Activated CD8-positive, alpha-beta T cell treated with anti-CD3 and anti-CD28 coated beads for 36 hours (primary cell): ENCODE data around the gene METTL3. TPM values are rescaled to one million over a fixed set of nuclear protein-coding genes. Genes with fewer than 3 reads are reported as not detected.

Experiments
- ATAC-seq: fragments of 200-7000 bp; cut with Tn5 transposase; one replicate; pipeline ENCODE4 v1.10.0; 2021; ENCODE audit warnings: mild to moderate bottlenecking, moderate library complexity
- CTCF ChIA-PET: fragments of 350-600 bp; sonication (Branson Sonifier 250); formaldehyde crosslinking; loops from one replicate; lab custom pipeline; 2021; ENCODE audit warnings: antibody characterized with exemption; lab: Charles Lee
- POLR2A ChIA-PET: fragments of 350-600 bp; sonication (Branson Sonifier 250); formaldehyde crosslinking; loops from one replicate; lab custom pipeline; 2021; ENCODE audit warnings: antibody characterized with exemption; lab: Charles Lee
- DNase-seq: peaks from one replicate; pipeline ENCODE4 v3.0.0-alpha.2; 2020
- H3K27ac Mint-ChIP-seq: one replicate; pipeline ENCODE4 v1.8.0; 2021; ENCODE audit warnings: mild to moderate bottlenecking, mixed read lengths
- H3K27me3 Mint-ChIP-seq: one replicate; pipeline ENCODE4 v1.8.0; 2021; ENCODE audit warnings: mixed read lengths
- H3K36me3 Mint-ChIP-seq: one replicate; pipeline ENCODE4 v1.8.0; 2021; ENCODE audit warnings: low read depth, mixed read lengths
- H3K4me1 Mint-ChIP-seq: one replicate; pipeline ENCODE4 v1.8.0; 2021; ENCODE audit warnings: low read depth, mixed read lengths
- H3K4me3 Mint-ChIP-seq: one replicate; pipeline ENCODE4 v1.8.0; 2021; ENCODE audit warnings: mild to moderate bottlenecking, moderate library complexity, mixed read lengths
- H3K9me3 Mint-ChIP-seq: one replicate; pipeline ENCODE4 v1.8.0; 2021; ENCODE audit warnings: mixed read lengths
- CTCF ChIP-seq: fragments of 200-600 bp; IDR thresholded peaks from one replicate; pipeline ENCODE4 v1.8.0; 2022; ENCODE audit warnings: antibody characterized with exemption, mild to moderate bottlenecking
- intact Hi-C: fragments of 100-400 bp; cut with micrococcal nuclease; formaldehyde crosslinking; loops from one replicate; pipeline ENCODE4 v1.10.0; 2022
- total RNA-seq, 2 experiments: library from RNA; stranded (reverse); gene quantifications; one replicate each; pipeline ENCODE4 v1.2.3, GENCODE V29; 2021

METTL3 gene
- total RNA-seq, 2 experiments from 2014 or later, result 66.7 to 70.8 TPM

- no peak overlapping the region for H3K27ac Mint-ChIP-seq
- CTCF ChIA-PET, result interaction anchor here (1.4 to 6.8 kb wide), 2 partner anchors 14 to 26 kb away, joined by 5 to 41 read pairs; partner anchors contain the start of gene METTL3
Measured at GRCh38 chr14:21524575-21525490, 13.7 kb upstream of the METTL3 start.

GRCh38 chr14:21523203-21523602 lies 12.1 kb upstream of the METTL3 start:
- intact Hi-C loops, result no loop called here
- Mint-ChIP-seq H3K27me3 (no peaks in the 10 kb centered on the region), H3K4me1 (peaks cover 18% of the 10 kb centered on the region), H3K27ac (no peak overlapping the region), H3K36me3 (no peaks in the 10 kb centered on the region), H3K9me3 (no peaks in the 10 kb centered on the region), H3K4me3 (no peak overlapping the region)
- CTCF ChIA-PET, result interaction anchor here (1.2 to 2.1 kb wide), 3 partner anchors 12 to 188 kb away, joined by 4 to 7 read pairs (median 5); partner anchors contain the start of gene METTL3
- TF ChIP-seq CTCF, result no peak
- POLR2A ChIA-PET, result interaction anchor here (1.1 to 8.0 kb wide), 2 partner anchors 11 to 24 kb away, joined by 4 to 62 read pairs; partner anchors contain the start of gene METTL3
- no peak for ATAC-seq
- DNase-seq, result no peak

More at GRCh38 chr14:21524575-21525490, 13.7 kb upstream of the METTL3 start:
- intact Hi-C loops, result no loop called here
- Mint-ChIP-seq H3K36me3 (no peaks in the 10 kb centered on the region), H3K4me1 (peaks cover 21% of the 10 kb centered on the region), H3K9me3 (no peaks in the 10 kb centered on the region), H3K27me3 (no peaks in the 10 kb centered on the region), H3K4me3 (peak overlapping the region; percentile 70)
- no peak for TF ChIP-seq CTCF
- DNase-seq (no peak), ATAC-seq (no peak)
- POLR2A ChIA-PET, result interaction anchor here (2.1 to 8.0 kb wide), 2 partner anchors 13 to 26 kb away, joined by 7 to 62 read pairs; partner anchors contain the start of gene METTL3

- Mint-ChIP-seq H3K9me3 (no peaks in the 10 kb centered on the region), H3K36me3 (no peaks in the 10 kb centered on the region), H3K4me1 (peaks cover 8% of the 10 kb centered on the region), H3K27ac (no peak overlapping the region), H3K27me3 (no peaks in the 10 kb centered on the region), H3K4me3 (no peak overlapping the region)
- CTCF ChIA-PET, result interaction anchor here (1.1 to 2.1 kb wide), 2 partner anchors 23 to 36 kb away, joined by 3 to 7 read pairs; no protein-coding TSS in a partner anchor
- POLR2A ChIA-PET, result interaction anchor here (8.0 kb wide), 1 partner anchor 9 kb away, joined by 62 read pairs; the partner anchor contains the start of gene METTL3
- TF ChIP-seq CTCF, result no peak
- ATAC-seq, result no peak
- no peak for DNase-seq
- intact Hi-C loops, result no loop called here
Measured at GRCh38 chr14:21521501-21521900, 10.4 kb upstream of the METTL3 start.

GRCh38 chr14:21520767-21521166 lies 9.6 kb upstream of the METTL3 start:
- no peak for DNase-seq
- no peak for TF ChIP-seq CTCF
- ChIA-PET POLR2A (interaction anchor here (8.0 kb wide), 1 partner anchor 8 kb away, joined by 62 read pairs; the partner anchor contains the start of gene METTL3), CTCF (interaction anchor here (1.1 to 3.1 kb wide), 3 partner anchors 22 to 36 kb away, joined by 3 to 15 read pairs (median 7); no protein-coding TSS in a partner anchor)
- Mint-ChIP-seq H3K9me3 (no peaks in the 10 kb centered on the region), H3K27ac (no peak overlapping the region), H3K4me1 (peaks cover 8% of the 10 kb centered on the region), H3K36me3 (no peaks in the 10 kb centered on the region), H3K27me3 (no peaks in the 10 kb centered on the region), H3K4me3 (no peak overlapping the region)
- intact Hi-C loops, result no loop called here
- peak; percentile 37 for ATAC-seq
